ENCODE results near the gene ARGLU1.

ARGLU1 gene

DNA sequence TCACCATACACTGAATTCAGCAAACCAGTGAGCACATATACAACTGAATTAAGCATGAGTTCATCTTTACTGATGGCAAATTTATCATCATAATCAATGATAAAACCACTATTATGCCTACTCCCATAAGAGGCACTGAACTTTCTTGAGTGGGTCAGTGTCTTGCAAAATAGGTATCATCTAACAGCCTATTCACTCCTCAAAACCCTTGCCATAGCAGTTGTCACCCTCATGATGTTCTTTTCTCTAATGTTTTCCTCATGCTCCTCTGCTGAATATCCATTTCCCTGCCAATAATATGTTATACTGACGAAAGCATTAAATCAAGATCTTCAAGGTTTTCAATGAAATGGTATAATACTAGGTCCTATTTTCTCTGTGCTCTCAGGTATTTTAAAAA is 5.6 kb downstream of the ARGLU1 start:
- peaks cover 49% of the 10 kb centered on the region for H3K4me1 ChIP-seq (ENCODE audit: insufficient read depth, low read length)
- no peak overlapping the region for H3K9ac ChIP-seq (ENCODE audit: low read depth, low read length)
- H3K27me3 ChIP-seq (ENCODE audit: insufficient read depth, low read length) = no peaks in the 10 kb centered on the region
- no peak overlapping the region for H3K4me3 ChIP-seq (ENCODE audit: low read length)
- 100% methylated on average over 1 of the region's 1 CpG for WGBS
- H3K36me3 ChIP-seq (ENCODE audit: insufficient read depth, low read length) = peaks cover 28% of the 10 kb centered on the region
- no peak overlapping the region for H3K27ac ChIP-seq (ENCODE audit: low read depth, low read length)
- H3K9me3 ChIP-seq (ENCODE audit: insufficient read depth, low read depth, low read length) = no peaks in the 10 kb centered on the region

DNA sequence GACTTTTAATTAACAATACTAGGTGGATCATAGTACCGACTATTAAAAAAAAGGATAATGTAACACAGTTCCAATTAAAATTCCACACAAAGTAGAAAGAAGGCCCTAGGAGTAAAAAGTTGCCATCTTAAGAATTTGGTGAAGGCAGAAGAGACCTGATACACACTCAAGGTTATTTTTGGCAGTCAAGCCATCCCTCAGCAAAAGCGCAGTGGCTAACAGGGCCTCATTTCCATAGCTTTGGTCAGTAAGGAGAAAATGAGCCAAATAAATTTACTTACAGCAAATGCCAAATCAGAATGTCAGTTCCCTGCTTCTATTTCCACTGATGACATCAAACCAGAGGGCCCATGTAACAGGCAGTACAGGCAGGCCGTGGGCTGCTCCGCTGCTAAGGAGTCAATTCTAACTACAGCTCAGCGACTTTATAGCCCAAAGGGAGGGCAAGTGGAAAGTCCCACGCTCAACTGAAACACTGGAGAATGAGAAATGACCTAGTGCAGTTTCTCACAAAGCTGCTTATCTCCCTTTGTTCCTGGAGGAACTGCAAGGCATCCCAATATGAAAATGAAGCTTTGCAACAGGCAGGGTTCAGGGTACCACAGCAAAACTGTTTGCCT is 6.3 kb downstream of the ARGLU1 start:
- Histone ChIP-seq H3K9ac (ENCODE audit: low read depth, low read length) (no peak overlapping the region), H3K9me3 (ENCODE audit: insufficient read depth, low read depth, low read length) (no peaks in the 10 kb centered on the region), H3K27ac (ENCODE audit: low read depth, low read length) (no peak overlapping the region), H3K4me3 (ENCODE audit: low read length) (no peak overlapping the region), H3K36me3 (ENCODE audit: insufficient read depth, low read length) (peaks cover 34% of the 10 kb centered on the region), H3K4me1 (ENCODE audit: insufficient read depth, low read length) (peaks cover 49% of the 10 kb centered on the region), H3K27me3 (ENCODE audit: insufficient read depth, low read length) (no peaks in the 10 kb centered on the region)
- WGBS = 48% methylated on average over 5 of the region's 6 CpGs

DNA sequence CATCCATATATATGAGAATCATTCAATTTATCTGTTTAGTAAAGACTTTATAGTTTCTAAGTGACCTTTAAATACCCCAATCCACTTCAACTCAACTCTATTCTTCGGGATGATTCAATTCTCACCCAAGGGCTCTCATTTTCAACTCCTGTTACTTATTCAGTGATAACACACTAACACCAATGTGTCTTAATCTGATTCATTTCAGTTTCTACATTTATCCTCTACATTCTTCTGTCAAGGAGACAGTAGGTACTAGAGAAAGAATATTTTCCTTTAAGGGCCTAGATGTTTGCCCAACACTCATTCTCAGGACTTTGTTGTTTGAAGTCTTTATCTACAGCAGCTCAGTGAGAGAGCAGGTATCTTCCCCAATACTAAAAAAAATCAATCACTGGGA is 7.1 kb downstream of the ARGLU1 start:
- Histone ChIP-seq H3K4me1 (ENCODE audit: insufficient read depth, low read length) (peaks cover 45% of the 10 kb centered on the region), H3K9ac (ENCODE audit: low read depth, low read length) (no peak overlapping the region), H3K4me3 (ENCODE audit: low read length) (no peak overlapping the region), H3K9me3 (ENCODE audit: insufficient read depth, low read depth, low read length) (no peaks in the 10 kb centered on the region), H3K36me3 (ENCODE audit: insufficient read depth, low read length) (peaks cover 43% of the 10 kb centered on the region), H3K27ac (ENCODE audit: low read depth, low read length) (no peak overlapping the region), H3K27me3 (ENCODE audit: insufficient read depth, low read length) (no peaks in the 10 kb centered on the region)
- WGBS = 86% methylated on average over 1 of the region's 1 CpG

DNA sequence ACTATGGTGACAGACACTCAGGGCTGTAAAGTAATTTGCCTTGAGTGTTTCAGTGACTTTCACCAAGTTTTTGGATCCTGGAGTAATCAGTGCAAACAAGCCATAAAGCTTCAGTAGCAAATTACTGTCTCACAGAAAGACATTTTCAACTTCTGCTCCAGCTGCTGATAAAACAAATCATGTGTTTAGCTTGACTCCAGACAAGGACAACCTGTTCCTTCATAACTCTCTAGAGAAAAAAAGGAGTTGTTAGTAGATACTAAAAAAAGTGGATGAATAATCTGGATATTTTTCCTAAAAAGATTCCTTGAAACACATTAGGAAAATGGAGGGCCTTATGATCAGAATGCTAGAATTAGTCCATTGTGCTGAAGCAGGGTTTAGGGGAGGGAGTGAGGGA is 9.4 kb downstream of the ARGLU1 start:
- Histone ChIP-seq H3K9me3 (ENCODE audit: insufficient read depth, low read depth, low read length) (no peaks in the 10 kb centered on the region), H3K27me3 (ENCODE audit: insufficient read depth, low read length) (no peaks in the 10 kb centered on the region), H3K9ac (ENCODE audit: low read depth, low read length) (no peak overlapping the region), H3K36me3 (ENCODE audit: insufficient read depth, low read length) (peaks cover 66% of the 10 kb centered on the region), H3K4me1 (ENCODE audit: insufficient read depth, low read length) (peaks cover 23% of the 10 kb centered on the region), H3K4me3 (ENCODE audit: low read length) (no peak overlapping the region), H3K27ac (ENCODE audit: low read depth, low read length) (no peak overlapping the region)

DNA sequence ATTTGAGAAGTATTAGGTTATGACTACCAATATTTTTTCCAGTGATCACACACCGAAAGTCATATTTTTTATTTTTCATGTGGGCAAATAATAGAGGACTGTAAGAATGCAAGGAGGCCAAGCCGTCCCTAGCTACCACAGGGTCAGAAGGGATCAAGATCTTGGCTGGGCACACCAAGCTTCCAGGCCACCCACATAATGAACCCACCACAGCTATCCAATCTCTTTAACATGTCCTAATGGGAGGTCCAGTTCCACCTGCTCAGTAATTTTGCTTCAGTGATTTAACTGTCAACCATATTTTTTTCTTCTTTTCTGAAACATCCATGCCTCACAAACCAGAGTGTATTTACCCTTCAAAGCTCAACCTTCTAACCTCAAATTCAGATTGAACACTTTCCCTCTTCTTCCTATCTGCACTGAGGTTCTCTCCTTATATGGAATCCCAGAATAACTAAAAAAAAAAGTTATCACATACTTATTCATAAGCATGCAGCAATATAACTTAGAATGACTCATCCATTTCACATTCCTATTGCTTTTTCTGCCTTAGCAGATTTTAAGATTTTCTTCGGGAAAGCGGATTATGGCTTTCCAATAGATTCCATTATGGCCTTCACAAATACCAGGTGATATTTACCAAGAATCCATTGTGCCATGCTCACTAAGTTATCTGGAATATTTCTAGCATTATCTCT is 12.2 kb downstream of the ARGLU1 start:
- H3K4me1 ChIP-seq (ENCODE audit: insufficient read depth, low read length) = peaks cover 6% of the 10 kb centered on the region
- peaks cover 93% of the 10 kb centered on the region for H3K36me3 ChIP-seq (ENCODE audit: insufficient read depth, low read length)
- H3K9ac ChIP-seq (ENCODE audit: low read depth, low read length) = no peak overlapping the region
- H3K9me3 ChIP-seq (ENCODE audit: insufficient read depth, low read depth, low read length) = no peaks in the 10 kb centered on the region
- WGBS = over 99% methylated on average over 4 of the region's 4 CpGs
- H3K27me3 ChIP-seq (ENCODE audit: insufficient read depth, low read length) = no peaks in the 10 kb centered on the region
- H3K27ac ChIP-seq (ENCODE audit: low read depth, low read length) = no peak overlapping the region
- no peak overlapping the region for H3K4me3 ChIP-seq (ENCODE audit: low read length)

DNA sequence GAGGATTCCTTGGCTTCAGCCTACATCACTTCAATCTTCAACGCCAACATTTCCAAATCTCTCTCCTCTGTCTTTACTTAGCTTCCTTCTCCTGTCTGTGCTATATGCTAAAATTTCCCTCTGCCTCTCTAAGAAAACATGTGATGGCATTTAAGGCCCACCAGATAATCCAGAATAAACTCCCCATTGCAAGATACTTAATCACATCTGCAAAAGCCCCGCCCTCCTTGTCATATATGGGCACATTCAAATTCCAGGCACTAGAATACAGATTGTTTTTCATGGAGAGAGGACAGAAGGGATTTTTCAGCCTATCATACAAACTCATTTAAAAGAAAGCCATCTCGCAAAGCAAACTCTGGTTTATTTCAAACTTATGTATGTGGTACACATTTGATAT is 16.2 kb downstream of the ARGLU1 start:
- Histone ChIP-seq H3K9me3 (ENCODE audit: insufficient read depth, low read depth, low read length) (no peaks in the 10 kb centered on the region), H3K36me3 (ENCODE audit: insufficient read depth, low read length) (peaks cover 99% of the 10 kb centered on the region), H3K27me3 (ENCODE audit: insufficient read depth, low read length) (no peaks in the 10 kb centered on the region), H3K4me3 (ENCODE audit: low read length) (no peak overlapping the region), H3K27ac (ENCODE audit: low read depth, low read length) (no peak overlapping the region), H3K4me1 (ENCODE audit: insufficient read depth, low read length) (peaks cover 6% of the 10 kb centered on the region; the same call in 1 of the 2 replicates), H3K9ac (ENCODE audit: low read depth, low read length) (no peak overlapping the region)
- WGBS = 98% methylated on average over 2 of the region's 3 CpGs

DNA sequence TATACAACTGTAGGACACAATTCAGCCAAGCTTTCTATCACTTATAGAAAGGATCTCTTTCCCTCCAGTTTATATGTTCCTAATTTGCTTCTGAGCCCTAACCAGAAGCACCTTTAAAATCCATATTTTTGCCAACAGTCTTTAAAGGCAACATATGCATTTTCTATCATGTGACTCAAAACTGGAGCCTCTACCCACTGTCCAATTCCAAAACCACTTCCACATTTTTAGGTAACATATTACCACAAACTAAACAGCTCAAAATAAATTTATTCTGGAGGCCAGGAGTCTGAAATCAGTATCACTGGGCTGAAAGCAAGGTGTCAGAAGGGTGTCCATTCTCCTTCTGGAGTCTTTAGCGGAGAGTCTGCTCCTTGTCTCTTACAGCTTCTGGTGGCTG is 16.6 kb downstream of the ARGLU1 start:
- no peaks in the 10 kb centered on the region for H3K27me3 ChIP-seq (ENCODE audit: insufficient read depth, low read length)
- 96% methylated on average over 1 of the region's 1 CpG for WGBS
- H3K9me3 ChIP-seq (ENCODE audit: insufficient read depth, low read depth, low read length) = no peaks in the 10 kb centered on the region
- H3K4me3 ChIP-seq (ENCODE audit: low read length) = no peak overlapping the region
- no peak overlapping the region for H3K9ac ChIP-seq (ENCODE audit: low read depth, low read length)
- H3K27ac ChIP-seq (ENCODE audit: low read depth, low read length) = no peak overlapping the region
- H3K4me1 ChIP-seq (ENCODE audit: insufficient read depth, low read length) = peaks cover 6% of the 10 kb centered on the region; the same call in 1 of the 2 replicates
- peaks cover 99% of the 10 kb centered on the region for H3K36me3 ChIP-seq (ENCODE audit: insufficient read depth, low read length)

DNA sequence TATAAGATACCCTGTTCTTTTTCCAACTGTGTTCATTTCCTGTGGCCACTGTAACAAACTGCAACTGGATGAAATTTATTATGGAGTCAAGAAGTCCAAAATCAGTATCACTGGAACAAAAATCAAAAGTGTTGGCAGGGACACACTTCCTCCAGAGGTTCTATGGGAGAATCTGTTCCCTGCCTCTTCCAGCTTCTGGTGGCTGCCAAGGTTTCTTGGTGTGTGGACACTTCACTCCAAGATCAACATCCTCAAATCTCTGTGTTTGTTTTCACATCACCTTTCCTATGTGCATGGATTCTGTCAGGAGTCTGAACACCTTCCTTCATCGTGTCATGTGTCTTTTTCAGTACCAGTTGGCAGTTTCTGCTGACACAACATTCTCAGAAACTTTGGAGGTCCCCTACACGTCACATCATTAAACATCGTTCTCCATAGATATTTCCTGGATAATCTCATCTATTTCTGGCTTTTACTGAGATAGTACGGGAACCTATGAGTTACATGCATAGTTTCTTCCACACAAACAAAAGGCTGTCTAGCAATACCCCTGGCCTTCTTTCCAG is 17.3 kb downstream of the ARGLU1 start:
- Histone ChIP-seq H3K27ac (ENCODE audit: low read depth, low read length) (no peak overlapping the region), H3K9me3 (ENCODE audit: insufficient read depth, low read depth, low read length) (no peaks in the 10 kb centered on the region), H3K27me3 (ENCODE audit: insufficient read depth, low read length) (no peaks in the 10 kb centered on the region), H3K9ac (ENCODE audit: low read depth, low read length) (no peak overlapping the region), H3K4me3 (ENCODE audit: low read length) (no peak overlapping the region), H3K4me1 (ENCODE audit: insufficient read depth, low read length) (peaks cover 6% of the 10 kb centered on the region; the same call in 1 of the 2 replicates), H3K36me3 (ENCODE audit: insufficient read depth, low read length) (peaks cover 99% of the 10 kb centered on the region)
- WGBS = 98% methylated on average over 4 of the region's 4 CpGs

DNA sequence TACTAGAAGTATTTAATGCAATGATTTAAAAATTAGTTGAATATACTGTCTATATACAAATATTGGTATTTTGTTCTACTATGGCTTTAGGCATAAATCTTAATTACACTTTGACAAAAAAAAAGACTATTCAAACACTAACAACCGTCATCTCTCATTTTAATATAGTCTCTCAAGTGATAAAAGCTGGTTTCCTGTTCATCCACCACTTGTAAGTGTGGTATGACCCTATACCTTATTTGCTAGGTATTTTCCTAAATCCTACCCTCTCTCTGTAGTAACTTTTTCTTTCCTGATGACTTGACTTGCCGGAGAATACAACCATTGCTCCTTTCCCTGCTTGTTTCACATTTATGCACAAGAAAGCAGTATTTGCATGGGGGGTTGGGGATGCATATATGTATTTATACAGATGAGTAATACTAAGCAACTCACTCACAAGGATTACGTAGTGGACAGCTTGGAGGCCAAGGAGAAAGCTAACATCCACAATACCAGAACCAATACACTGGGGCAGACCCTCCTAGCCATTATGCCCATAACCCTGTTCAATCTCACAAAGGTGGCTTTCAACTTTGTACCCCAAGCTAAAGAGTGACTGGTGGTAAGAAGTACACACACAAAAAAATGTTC is 19.8 kb downstream of the ARGLU1 start:
- Histone ChIP-seq H3K9me3 (ENCODE audit: insufficient read depth, low read depth, low read length) (no peaks in the 10 kb centered on the region), H3K9ac (ENCODE audit: low read depth, low read length) (no peak overlapping the region), H3K36me3 (ENCODE audit: insufficient read depth, low read length) (peaks cover 98% of the 10 kb centered on the region), H3K4me3 (ENCODE audit: low read length) (no peak overlapping the region), H3K4me1 (ENCODE audit: insufficient read depth, low read length) (peaks cover 6% of the 10 kb centered on the region; the same call in 1 of the 2 replicates), H3K27me3 (ENCODE audit: insufficient read depth, low read length) (no peaks in the 10 kb centered on the region), H3K27ac (ENCODE audit: low read depth, low read length) (no peak overlapping the region)
- WGBS = 95% methylated on average over 3 of the region's 3 CpGs

DNA sequence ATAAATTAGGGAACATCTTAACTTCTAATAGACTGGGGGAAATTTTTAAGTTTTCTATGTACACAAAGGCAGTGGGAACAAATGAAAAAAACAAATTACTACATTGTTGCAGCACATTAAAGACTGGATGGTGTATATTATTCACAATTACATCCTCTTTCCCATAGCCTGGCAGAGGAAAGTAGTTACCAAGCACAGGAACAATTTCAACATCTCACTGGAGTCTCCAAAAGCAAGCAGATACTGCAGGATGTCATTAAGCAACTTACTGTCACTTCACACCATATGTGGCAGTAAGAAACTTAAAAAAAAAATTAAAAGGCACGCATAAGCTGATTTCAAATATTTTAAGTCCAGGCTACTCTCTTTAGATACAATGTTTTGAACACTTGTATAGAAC is 26.1 kb downstream of the ARGLU1 start:
- H3K9me3 ChIP-seq (ENCODE audit: insufficient read depth, low read depth, low read length) = no peaks in the 10 kb centered on the region
- no peak overlapping the region for H3K27ac ChIP-seq (ENCODE audit: low read depth, low read length)
- no peak overlapping the region for H3K9ac ChIP-seq (ENCODE audit: low read depth, low read length)
- peaks cover 64% of the 10 kb centered on the region for H3K36me3 ChIP-seq (ENCODE audit: insufficient read depth, low read length)
- WGBS = 94% methylated on average over 1 of the region's 1 CpG
- no peak overlapping the region for H3K4me3 ChIP-seq (ENCODE audit: low read length)
- peaks cover 8% of the 10 kb centered on the region for H3K4me1 ChIP-seq (ENCODE audit: insufficient read depth, low read length)
- no peaks in the 10 kb centered on the region for H3K27me3 ChIP-seq (ENCODE audit: insufficient read depth, low read length)

DNA sequence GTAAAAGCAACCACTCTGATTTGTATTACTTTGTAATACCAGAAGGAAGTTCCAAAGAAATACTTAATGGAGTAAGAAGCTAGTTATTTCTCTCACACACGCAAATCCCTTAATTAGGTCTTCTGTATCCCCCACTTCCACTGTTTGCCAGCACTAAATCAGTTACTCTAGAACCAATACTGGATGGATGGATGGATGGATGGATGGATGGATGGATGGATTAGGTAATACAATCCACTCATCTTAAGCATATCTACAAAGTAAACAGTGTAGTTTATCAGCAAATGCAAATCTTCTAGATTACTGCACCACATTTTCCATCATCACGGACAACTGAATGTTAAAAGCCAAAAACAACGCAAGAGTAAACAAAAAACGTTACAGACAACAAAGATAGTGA is 27.3 kb downstream of the ARGLU1 start:
- H3K36me3 ChIP-seq (ENCODE audit: insufficient read depth, low read length) = peaks cover 52% of the 10 kb centered on the region
- no peak overlapping the region for H3K27ac ChIP-seq (ENCODE audit: low read depth, low read length)
- H3K4me3 ChIP-seq (ENCODE audit: low read length) = no peak overlapping the region
- H3K27me3 ChIP-seq (ENCODE audit: insufficient read depth, low read length) = no peaks in the 10 kb centered on the region
- no peak overlapping the region for H3K9ac ChIP-seq (ENCODE audit: low read depth, low read length)
- WGBS = 90% methylated on average over 3 of the region's 4 CpGs
- peaks cover 8% of the 10 kb centered on the region for H3K4me1 ChIP-seq (ENCODE audit: insufficient read depth, low read length)
- no peaks in the 10 kb centered on the region for H3K9me3 ChIP-seq (ENCODE audit: insufficient read depth, low read depth, low read length)

Measured in HUES64 (cell line).